IMR-90 (cell line): ENCODE results near the gene PGS1. TPM values are rescaled to one million over a fixed set of nuclear protein-coding genes. Genes with fewer than 3 reads are reported as not detected.
A peak's percentile ranks its signal among the peaks of the same experiment; 100 is the strongest.

Source experiments
- ATAC-seq: fragments of 200-7000 bp; cut with Tn5 transposase; 2 replicates; pipeline ENCODE4 v1.9.1; 2020; ENCODE audit warnings: low read depth, mild to moderate bottlenecking, moderate library complexity
- BruUV-seq: library from RNA; stranded (reverse); fragments of 400-500 nt; replicated peaks from 2 replicates; lab custom pipeline; 2021; lab: Mats Ljungman, UMichigan
- CTCF ChIA-PET: fragments of 300-600 bp; formaldehyde crosslinking; extraction: SDS; loops from one replicate; lab custom pipeline; 2021; ENCODE audit warnings: antibody characterized with exemption; lab: Yijun Ruan, JAX
- POLR2A ChIA-PET: fragments of 300-600 bp; sonication (Branson Sonifier 250); formaldehyde crosslinking; loops from one replicate; lab custom pipeline; 2022; ENCODE audit warnings: antibody characterized with exemption; ENCODE audit not compliant: unreplicated experiment; lab: Charles Lee
- DNase-seq: peaks from one replicate; pipeline ENCODE4 v3.0.0; 2013
- H2AFZ ChIP-seq: replicated peaks from 2 replicates; pipeline ENCODE3; 2013; ENCODE audit warnings: low read length, mild to moderate bottlenecking; ENCODE audit not compliant: poor library complexity
- H2AK5ac ChIP-seq: 2 replicates; pipeline ENCODE4 v1.6.1; 2013; ENCODE audit warnings: low read depth, low read length, inconsistent platforms
- H2AK9ac ChIP-seq: replicated peaks from 2 replicates; pipeline ENCODE3; 2013; ENCODE audit warnings: mild to moderate bottlenecking, low read depth, low read length, moderate library complexity; ENCODE audit not compliant: poor library complexity
- H2BK120ac ChIP-seq: 2 replicates; pipeline ENCODE4 v1.6.1; 2013; ENCODE audit warnings: low read depth, low read length, inconsistent platforms
- H2BK15ac ChIP-seq: 3 replicates; pipeline ENCODE4 v1.6.1; 2013; ENCODE audit warnings: low read depth, low read length, inconsistent platforms
- H2BK20ac ChIP-seq: 2 replicates; pipeline ENCODE4 v1.6.1; 2013; ENCODE audit warnings: low read depth, mild to moderate bottlenecking, inconsistent platforms, low read length, moderate library complexity
- H2BK5ac ChIP-seq: 2 replicates; pipeline ENCODE4 v1.6.1; 2013; ENCODE audit warnings: mild to moderate bottlenecking, low read depth, low read length, inconsistent platforms; ENCODE audit not compliant: poor library complexity, severe bottlenecking
- H3K14ac ChIP-seq: replicated peaks from 2 replicates; pipeline ENCODE4 v1.6.1; 2013; ENCODE audit warnings: low read depth, low read length, inconsistent platforms
- H3K18ac ChIP-seq: 2 replicates; pipeline ENCODE4 v1.6.1; 2013; ENCODE audit warnings: low read depth, low read length, control low read depth
- H3K23ac ChIP-seq: 2 replicates; pipeline ENCODE4 v1.6.1; 2013; ENCODE audit warnings: low read depth, low read length, inconsistent platforms
- H3K27ac ChIP-seq: 2 replicates; pipeline ENCODE4 v1.5.1; 2013; ENCODE audit warnings: mild to moderate bottlenecking, control low read depth, low read length; ENCODE audit not compliant: insufficient read depth
- H3K27me3 ChIP-seq: 2 replicates; pipeline ENCODE4 v1.6.1; 2013; ENCODE audit warnings: low read length; ENCODE audit not compliant: control insufficient read depth, insufficient read depth
- H3K36me3 ChIP-seq: 2 replicates; pipeline ENCODE4 v1.6.1; 2013; ENCODE audit warnings: low read length, mixed read lengths; ENCODE audit not compliant: control insufficient read depth, insufficient read depth
- H3K4ac ChIP-seq: 2 replicates; pipeline ENCODE4 v1.6.1; 2013; ENCODE audit warnings: low read depth, low read length, inconsistent platforms
- H3K4me1 ChIP-seq: 2 replicates; pipeline ENCODE4 v1.6.1; 2013; ENCODE audit warnings: low read length, mixed read lengths; ENCODE audit not compliant: control insufficient read depth, insufficient read depth
- H3K4me2 ChIP-seq: 2 replicates; pipeline ENCODE4 v1.6.1; 2013; ENCODE audit warnings: low read depth, mild to moderate bottlenecking, control low read depth, low read length, moderate library complexity
- H3K4me3 ChIP-seq: 2 replicates; pipeline ENCODE4 v1.5.1; 2013; ENCODE audit warnings: low read depth, mild to moderate bottlenecking, control low read depth, low read length, moderate library complexity; ENCODE audit not compliant: insufficient read depth
- H3K56ac ChIP-seq: 2 replicates; pipeline ENCODE4 v1.6.1; 2013; ENCODE audit warnings: low read length, inconsistent platforms; ENCODE audit not compliant: insufficient read depth; ENCODE audit errors: extremely low read depth
- H3K79me1 ChIP-seq, 2 experiments: 2 replicates each; pipeline ENCODE4 v1.6.1; 2013; ENCODE audit warnings: low read length in 2 of 2, inconsistent platforms in 1 of 2, low read depth in 1 of 2
- H3K9ac ChIP-seq: 2 replicates; pipeline ENCODE4 v1.6.1; 2013; ENCODE audit warnings: low read depth, low read length, control low read depth
- H3K9me1 ChIP-seq: 2 replicates; pipeline ENCODE4 v1.6.1; 2013; ENCODE audit warnings: low read length, inconsistent platforms; ENCODE audit not compliant: insufficient read depth
- H3K9me3 ChIP-seq: 2 replicates; pipeline ENCODE4 v1.6.1; 2013; ENCODE audit warnings: low read length; ENCODE audit not compliant: control insufficient read depth, insufficient read depth
- H4K20me1 ChIP-seq: 2 replicates; pipeline ENCODE4 v1.6.1; 2013; ENCODE audit warnings: low read length, inconsistent platforms; ENCODE audit not compliant: insufficient read depth
- H4K5ac ChIP-seq: 2 replicates; pipeline ENCODE4 v1.6.1; 2013; ENCODE audit warnings: mild to moderate bottlenecking, low read depth, low read length, control low read depth
- H4K8ac ChIP-seq, 2 experiments: 2 replicates each; pipeline ENCODE4 v1.6.1; 2013; ENCODE audit warnings: low read depth in 2 of 2, low read length in 2 of 2, control low read depth in 1 of 2, inconsistent platforms in 1 of 2
- H4K91ac ChIP-seq: 2 replicates; pipeline ENCODE4 v1.6.1; 2013; ENCODE audit warnings: low read depth, low read length, inconsistent platforms; ENCODE audit not compliant: insufficient read depth
- CHD1 ChIP-seq: IDR thresholded peaks from 2 replicates; pipeline ENCODE4 v1.6.1; 2012; ENCODE audit warnings: low read depth, low read length, improper control_type of control experiment
- ELK1 ChIP-seq: fragments of 150-350 bp; IDR thresholded peaks from 2 replicates; pipeline ENCODE4 v1.6.1; 2016; ENCODE audit warnings: low read depth, mild to moderate bottlenecking, low read length, moderate library complexity, borderline replicate concordance
- WGBS, 2 experiments: methylation state at CpG; one replicate each; pipeline versions ENCODE4 v1.1.5 to v1.1.7; 2013; ENCODE audit warnings: missing lambda C conversion rate in 2 of 2; ENCODE audit not compliant: insufficient read length in 1 of 2; ENCODE audit errors: extremely low coverage in 2 of 2; 5-methylcytosine and 5-hydroxymethylcytosine counted together
- dilution Hi-C: fragments of 300-500 bp; cut with HindIII; formaldehyde crosslinking; loops from one replicate; pipeline ENCODE4 v1.14.3; 2018; ENCODE audit warnings: low sequenced_read_pairs; ENCODE audit not compliant: unreplicated experiment
- in situ Hi-C: fragments of 300-500 bp; cut with MboI; formaldehyde crosslinking; loops from 3 replicates; pipeline ENCODE4 v1.14.3; 2019; ENCODE audit warnings: low sequenced_read_pairs, inconsistent platforms, mixed read lengths
- intact Hi-C: fragments of 100-400 bp; cut with micrococcal nuclease; formaldehyde crosslinking; loops from 2 replicates; pipeline ENCODE4 v1.10.0; 2022
- polyA plus RNA-seq, 3 experiments: library from polyadenylated mRNA; depleted of rRNA; stranded (reverse); fragments of >200 nt; gene quantifications; 2 replicates each; pipeline ENCODE4 v1.2.3, GENCODE V29; 2012; ENCODE audit warnings: low replicate concordance in 1 of 3
- total RNA-seq: library from RNA; depleted of rRNA; stranded (reverse); fragments of >200 nt; gene quantifications from 2 replicates; pipeline ENCODE4 v1.2.3, GENCODE V29; 2012

Gene PGS1
- total and polyA plus RNA-seq, 2 of the 4 experiments (the other 2 are of a cell fraction), result 18.5 to 43.2 TPM

DNA sequence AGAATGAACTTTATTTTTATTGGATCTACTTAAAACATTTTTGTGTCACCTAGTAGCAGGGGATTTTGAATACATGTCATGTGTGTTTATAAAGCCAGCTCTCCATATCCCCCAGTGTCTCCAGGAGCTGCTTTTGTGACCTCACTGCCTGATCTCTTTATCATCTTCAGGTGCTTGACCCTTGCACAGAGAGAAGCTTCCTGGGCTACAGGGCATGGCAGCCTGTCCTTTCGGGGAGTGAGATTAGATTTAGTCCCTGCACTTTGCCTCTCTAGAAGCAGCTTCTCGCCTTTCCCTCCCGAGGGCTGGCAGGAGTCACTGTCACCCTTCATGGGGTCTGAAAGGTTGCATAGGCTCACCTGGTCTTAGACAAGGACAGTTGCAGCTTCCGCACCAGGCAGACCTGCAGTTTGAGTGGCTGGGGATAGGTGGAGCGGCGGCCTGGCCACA, 42.7 kb downstream of the PGS1 start:
- peak overlapping the region; percentile 1; the same call in 1 of the 2 replicates for H2AK5ac ChIP-seq
- H3K18ac ChIP-seq, result no peak overlapping the region
- H4K20me1 ChIP-seq, result peaks cover 20% of the 10 kb centered on the region; the same call in 1 of the 2 replicates
- no CpG with 5 or more reads among the region's 6 CpGs for WGBS, 2 experiments
- 0 out of 2 replicates have a peak overlapping the region, but pooled peaks have one; percentile 16 for H3K4ac ChIP-seq
- no peak overlapping the region for H4K5ac ChIP-seq
- CTCF ChIA-PET, result interaction anchor here (0.9 to 2.2 kb wide), 5 partner anchors 10 to 60 kb away, joined by 3 to 11 read pairs (median 5); no protein-coding TSS in a partner anchor
- H3K4me2 ChIP-seq, result no peak overlapping the region
- intact Hi-C loops (no loop called here), dilution Hi-C loops (no loop called here), in situ Hi-C loops (loop anchor here (10.0 kb wide), 2 partner anchors 126 to 306 kb away; no protein-coding TSS in a partner anchor)
- H3K9me3 ChIP-seq, result no peaks in the 10 kb centered on the region
- peaks cover 50% of the 10 kb centered on the region for H3K36me3 ChIP-seq
- no peak overlapping the region for H4K8ac ChIP-seq
- no peaks in the 10 kb centered on the region for H3K27me3 ChIP-seq
- H3K9me1 ChIP-seq, result no peaks in the 10 kb centered on the region
- H2AFZ ChIP-seq, result no peak overlapping the region
- ATAC-seq (no peak), DNase-seq (no peak)
- H2BK5ac ChIP-seq, result no peak overlapping the region
- H2BK20ac ChIP-seq, result no peak overlapping the region
- no peak overlapping the region for H3K56ac ChIP-seq
- H3K4me1 ChIP-seq, result peaks cover 16% of the 10 kb centered on the region
- TF ChIP-seq ELK1, result no peak
- TF ChIP-seq CHD1, result no peak
- peaks cover 17 to 73% of the 10 kb centered on the region in 2 experiments for H3K79me1 ChIP-seq
- no peak overlapping the region for H4K91ac ChIP-seq
- H3K14ac ChIP-seq, result no peak overlapping the region
- POLR2A ChIA-PET, result no interaction called here
- no peak overlapping the region for H2BK15ac ChIP-seq
- no TSS peak for BruUV-seq
- no peak overlapping the region for H2AK9ac ChIP-seq
- H3K27ac ChIP-seq, result no peak overlapping the region
- no peak overlapping the region for H2BK120ac ChIP-seq
- no peak overlapping the region for H3K4me3 ChIP-seq
- no peak overlapping the region for H3K9ac ChIP-seq
- no peak overlapping the region for H3K23ac ChIP-seq
